ENCODE measurements around the gene RABAC1.
"Not testable (repeated sequence)": the region's sequence is repeated elsewhere in the genome, so short reads cannot be mapped to it uniquely, and the experiment has no call there.

DNA sequence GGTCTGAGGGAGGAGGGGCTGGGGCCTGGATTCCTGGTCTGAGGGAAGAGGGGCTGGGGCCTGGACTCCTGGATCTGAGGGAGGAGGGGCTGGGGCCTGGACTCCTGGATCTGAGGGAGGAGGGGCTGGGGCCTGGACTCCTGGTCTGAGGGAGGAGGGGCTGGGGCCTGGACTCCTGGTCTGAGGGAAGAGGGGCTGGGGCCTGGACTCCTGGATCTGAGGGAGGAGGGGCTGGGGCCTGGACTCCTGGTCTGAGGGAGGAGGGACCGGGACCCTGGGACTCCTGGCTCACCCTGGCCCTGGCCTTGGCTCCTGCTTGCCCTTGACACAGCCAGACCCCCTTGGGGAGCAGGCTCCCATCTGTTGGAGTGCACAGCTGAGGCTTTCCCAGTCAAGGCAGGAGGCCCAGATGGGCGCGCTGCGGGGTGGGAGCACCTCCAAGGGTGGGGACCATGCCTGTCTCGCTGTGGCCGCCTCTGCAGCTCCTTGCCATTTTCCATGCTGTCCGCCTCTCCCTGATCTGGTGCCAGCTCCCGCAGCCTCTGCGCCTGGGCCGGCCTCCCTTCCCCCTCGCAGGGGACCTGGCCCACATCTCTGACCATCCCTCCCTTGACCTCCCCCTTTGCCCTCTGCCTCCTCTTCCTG, 32.9 kb upstream of the RABAC1 start:
- not testable (repeated sequence) for TF ChIP-seq EZH2 (IDR thresholded peaks at IDR 0.05; ENCODE audit: insufficient read depth, poor library complexity, severe bottlenecking); EZH2phosphoT487 (IDR thresholded peaks at IDR 0.05; ENCODE audit: insufficient read depth, low read depth)

Data from GM23248 (cell line).